Measurements from ENCODE around the gene C1QTNF1.

GRCh38 chr17:78981010-78981888 is 42.7 kb upstream of the C1QTNF1 start:
- TF ChIP-seq CTCF (IDR thresholded peaks at IDR 0.05) (no peak), POLR2A (IDR thresholded peaks at IDR 0.05) (no peak)
